GM12878 (cell line): Measurements from ENCODE around the gene LRRK1. TPM values are rescaled to one million over a fixed set of nuclear protein-coding genes. Genes with fewer than 3 reads are reported as not detected.

ENCODE experiments used
- ATAC-seq: fragments of 200-7000 bp; cut with Tn5 transposase; 3 replicates; pipeline ENCODE4 v1.9.1; 2020; ENCODE audit warnings: mild to moderate bottlenecking, moderate library complexity
- BruUV-seq: library from RNA; stranded (reverse); fragments of 400-500 nt; replicated peaks from 2 replicates; lab custom pipeline; 2021; lab: Mats Ljungman, UMichigan
- CTCF ChIA-PET: fragments of 300-600 bp; sonication (Branson Sonifier 250); formaldehyde crosslinking; extraction: SDS; loops from one replicate; lab custom pipeline; 2021; ENCODE audit warnings: inconsistent platforms; lab: Yijun Ruan, JAX
- POLR2A ChIA-PET: fragments of 350-600 bp; formaldehyde crosslinking; extraction: SDS; loops from one replicate; lab custom pipeline; 2021; ENCODE audit warnings: inconsistent platforms; lab: Charles Lee
- RAD21 ChIA-PET: fragments of 300-600 bp; sonication (Branson Sonifier 250); formaldehyde crosslinking; loops from one replicate; lab custom pipeline; 2023; ENCODE audit warnings: antibody characterized with exemption; ENCODE audit not compliant: unreplicated experiment; lab: Charles Lee
- SMC1A ChIA-PET: fragments of 300-600 bp; sonication (Branson Sonifier 250); formaldehyde crosslinking; loops from one replicate; lab custom pipeline; 2023; ENCODE audit not compliant: unreplicated experiment, uncharacterized antibody; lab: Charles Lee
- DNase-seq: peaks from one replicate; pipeline ENCODE4 v3.0.0-alpha.2; 2011; ENCODE audit warnings: low read depth, low spot score
- FAIRE-seq: peaks from 3 replicates; lab custom pipeline; 2011; peaks lifted over from hg19 to GRCh38; lab: Jason Lieb, UNC
- H2AFZ ChIP-seq: 2 replicates; pipeline ENCODE4 v1.6.0; 2011; ENCODE audit warnings: low read depth, low read length, control low read depth; ENCODE audit not compliant: control insufficient read depth
- H3K27ac ChIP-seq: 2 replicates; pipeline ENCODE4 v1.5.1; 2011; ENCODE audit warnings: control low read depth; ENCODE audit not compliant: control insufficient read depth, insufficient read depth
- H3K27me3 ChIP-seq, 2 experiments: replicated peaks in 1 of 2; 2 replicates each; pipeline versions ENCODE4 v1.6.0 to v1.6.1; 2011; ENCODE audit warnings: low read length in 1 of 2; ENCODE audit not compliant: control insufficient read depth in 2 of 2, insufficient read depth in 2 of 2
- H3K36me3 ChIP-seq, 2 experiments: 2 replicates each; pipeline ENCODE4 v1.5.1; 2011; ENCODE audit warnings: low read length in 1 of 2; ENCODE audit not compliant: control insufficient read depth in 2 of 2, insufficient read depth in 2 of 2
- H3K4me1 ChIP-seq: 2 replicates; pipeline ENCODE4 v1.6.1; 2011; ENCODE audit warnings: mild to moderate bottlenecking, low read length, moderate library complexity, mixed read lengths; ENCODE audit not compliant: control insufficient read depth, insufficient read depth
- H3K4me2 ChIP-seq: 2 replicates; pipeline ENCODE4 v1.6.0; 2011; ENCODE audit warnings: control low read depth; ENCODE audit not compliant: control insufficient read depth, insufficient read depth
- H3K4me3 ChIP-seq: fragments of 200-600 bp; sonication (generic); 2 replicates; pipeline ENCODE4 v1.5.1; 2016
- H3K79me2 ChIP-seq: 2 replicates; pipeline ENCODE4 v1.6.0; 2011; ENCODE audit warnings: low read length; ENCODE audit not compliant: control insufficient read depth, insufficient read depth
- H3K9ac ChIP-seq: 2 replicates; pipeline ENCODE4 v1.8.0; 2011; ENCODE audit warnings: low read length, control low read depth, mixed read lengths; ENCODE audit not compliant: control insufficient read depth, insufficient read depth
- H3K9me3 ChIP-seq: replicated peaks from 3 replicates; pipeline ENCODE4 v1.5.1; 2011; ENCODE audit warnings: mild to moderate bottlenecking, low read length; ENCODE audit not compliant: control insufficient read depth, insufficient read depth
- H4K20me1 ChIP-seq: 2 replicates; pipeline ENCODE4 v1.6.0; 2011; ENCODE audit not compliant: control insufficient read depth, insufficient read depth
- SUZ12 ChIP-seq: fragments of 200-600 bp; sonication (generic); IDR thresholded peaks from one replicate; pipeline ENCODE4 v1.6.1; 2018; ENCODE audit warnings: antibody characterized with exemption, mild to moderate bottlenecking; ENCODE audit not compliant: unreplicated experiment
- ZNF592 ChIP-seq: fragments of 450-650 bp; IDR thresholded peaks from 2 replicates; pipeline ENCODE4 v1.6.1; 2017; ENCODE audit warnings: mild to moderate bottlenecking, moderate library complexity
- WGBS: methylation state at CpG from one replicate; pipeline ENCODE4 v1.1.6; 2016; ENCODE audit warnings: low lambda C conversion rate; ENCODE audit not compliant: insufficient replicate concordance, insufficient coverage; ENCODE audit errors: missing lambda C conversion rate; 5-methylcytosine and 5-hydroxymethylcytosine counted together
- in situ Hi-C: fragments of 300-500 bp; cut with MboI; formaldehyde crosslinking; loops from 9 replicates; pipeline ENCODE4 v1.14.3; 2018; ENCODE audit warnings: mixed read lengths
- intact Hi-C: fragments of 100-400 bp; cut with micrococcal nuclease; formaldehyde crosslinking; loops from one replicate; pipeline ENCODE4 v1.14.2; 2022; ENCODE audit not compliant: unreplicated experiment
- polyA plus RNA-seq, 11 experiments: library from polyadenylated mRNA; depleted of rRNA in 4 of 11; unstranded in 6 of 11; stranded (reverse) in 5 of 11; fragments of >200 nt; fragmentation: Nextera tagmentation in 4 of 11; fragmentation: Illumina TruSeq in 1 of 11; extraction: Ambion mirVana in 4 of 11; extraction: Trizol in 1 of 11; gene quantifications; 1 replicate in 1 of 11; 2 replicates in 10 of 11; pipeline versions ENCODE4 v1.2.1 to v1.2.3, GENCODE V29; 2011 to 2016; ENCODE audit warnings: inconsistent platforms in 2 of 11, missing spikeins in 2 of 11, low read depth in 1 of 11
- total RNA-seq, 4 experiments: library from RNA; depleted of rRNA in 3 of 4; stranded (reverse); fragments of >200 nt in 3 of 4; fragmentation: Illumina TruSeq in 1 of 4; extraction: Trizol in 1 of 4; gene quantifications; 2 replicates each; pipeline versions ENCODE4 v1.2.1 to v1.2.3, GENCODE V29; 2013 to 2021

The LRRK1 gene
- total and polyA plus RNA-seq, 10 of the 15 experiments (the other 5 are each of a cell fraction or from before 2014, with no cell fraction given), result 2.2 to 58.3 (median 17.9) TPM

GRCh38 chr15:100975043-100975442 is 55.9 kb downstream of the LRRK1 start:
- FAIRE-seq (no peak), ATAC-seq (no peak), DNase-seq (no peak)
- Histone ChIP-seq H3K9me3 (peaks cover 3% of the 10 kb centered on the region; the same call in 1 of the 3 replicates), H3K9ac (no peak overlapping the region), H3K4me1 (no peaks in the 10 kb centered on the region; the same call in 1 of the 2 replicates), H3K27ac (no peak overlapping the region), H3K79me2 (no peaks in the 10 kb centered on the region; the same call in none of the 2 replicates), H3K4me2 (no peak overlapping the region), H3K36me3 (peaks cover 4% of the 10 kb centered on the region in 2 experiments; a peak in 2 of 4 replicates), H4K20me1 (no peaks in the 10 kb centered on the region), H3K4me3 (no peak overlapping the region), H3K27me3 (no peaks in the 10 kb centered on the region)
- no TSS peak for BruUV-seq
- SMC1A ChIA-PET, result interaction anchor here (0.6 to 1.5 kb wide), 3 partner anchors 31 to 705 kb away, joined by 3 read pairs; no protein-coding TSS in a partner anchor
- in situ Hi-C loops, result no loop called here
- CTCF ChIA-PET, result interaction anchor here (1.2 to 1.8 kb wide), 3 partner anchors 8 to 48 kb away, joined by 3 to 5 read pairs (median 3); no protein-coding TSS in a partner anchor
- 100% methylated on average over 4 of the region's 4 CpGs for WGBS
- RAD21 ChIA-PET, result interaction anchor here (1.9 kb wide), 1 partner anchor 32 kb away, joined by 5 read pairs; no protein-coding TSS in a partner anchor
- TF ChIP-seq SUZ12, result no peak
- no peak for TF ChIP-seq ZNF592
- TF ChIP-seq, all 136 proteins: peak for 0
- H2AFZ ChIP-seq, result no peak overlapping the region
- POLR2A ChIA-PET, result interaction anchor here (0.7 to 1.2 kb wide), 2 partner anchors 10 to 12 kb away, joined by 3 to 4 read pairs; no protein-coding TSS in a partner anchor
- intact Hi-C loops, result no loop called here
